22Rv1 (cell line): Measurements from ENCODE around the gene ABHD12.

ENCODE experiments used
- ZFX ChIP-seq: fragments of 450-650 bp; IDR thresholded peaks from 2 replicates; pipeline ENCODE4 v1.6.1; 2017; ENCODE audit warnings: antibody characterized with exemption, borderline replicate concordance
- TF ChIP-seq, protein P1 (sequence below): fragments of 450-650 bp; IDR thresholded peaks from 2 replicates; pipeline ENCODE4 v1.5.1; 2017; ENCODE audit warnings: mild to moderate bottlenecking

- TF ChIP-seq, protein P1, sequence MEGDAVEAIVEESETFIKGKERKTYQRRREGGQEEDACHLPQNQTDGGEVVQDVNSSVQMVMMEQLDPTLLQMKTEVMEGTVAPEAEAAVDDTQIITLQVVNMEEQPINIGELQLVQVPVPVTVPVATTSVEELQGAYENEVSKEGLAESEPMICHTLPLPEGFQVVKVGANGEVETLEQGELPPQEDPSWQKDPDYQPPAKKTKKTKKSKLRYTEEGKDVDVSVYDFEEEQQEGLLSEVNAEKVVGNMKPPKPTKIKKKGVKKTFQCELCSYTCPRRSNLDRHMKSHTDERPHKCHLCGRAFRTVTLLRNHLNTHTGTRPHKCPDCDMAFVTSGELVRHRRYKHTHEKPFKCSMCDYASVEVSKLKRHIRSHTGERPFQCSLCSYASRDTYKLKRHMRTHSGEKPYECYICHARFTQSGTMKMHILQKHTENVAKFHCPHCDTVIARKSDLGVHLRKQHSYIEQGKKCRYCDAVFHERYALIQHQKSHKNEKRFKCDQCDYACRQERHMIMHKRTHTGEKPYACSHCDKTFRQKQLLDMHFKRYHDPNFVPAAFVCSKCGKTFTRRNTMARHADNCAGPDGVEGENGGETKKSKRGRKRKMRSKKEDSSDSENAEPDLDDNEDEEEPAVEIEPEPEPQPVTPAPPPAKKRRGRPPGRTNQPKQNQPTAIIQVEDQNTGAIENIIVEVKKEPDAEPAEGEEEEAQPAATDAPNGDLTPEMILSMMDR, result no peak
- no peak for TF ChIP-seq ZFX
Observed at GRCh38 chr20:25297141-25297905, 93.3 kb downstream of the ABHD12 start.
